K562 (cell line): Measurements from ENCODE around the gene PRAME. TPM values are rescaled to one million over a fixed set of nuclear protein-coding genes. Genes with fewer than 3 reads are reported as not detected.
"Not testable (repeated sequence)": the region's sequence is repeated elsewhere in the genome, so short reads cannot be mapped to it uniquely, and the experiment has no call there.

Source experiments
- ATAC-seq: fragments of 200-7000 bp; cut with Tn5 transposase; 3 replicates; pipeline ENCODE4 v1.9.1; 2020; ENCODE audit warnings: moderate library complexity
- BruUV-seq: library from RNA; stranded (reverse); fragments of 400-500 nt; replicated peaks from 2 replicates; lab custom pipeline; 2021; lab: Mats Ljungman, UMichigan
- CTCF ChIA-PET: fragments of 300-600 bp; formaldehyde crosslinking; extraction: SDS; loops from one replicate; lab custom pipeline; 2021; ENCODE audit warnings: low intra/inter-chr PET ratio; lab: Yijun Ruan, JAX
- POLR2A ChIA-PET: fragments of 300-600, 350-650 bp; sonication (Branson Sonifier 250); formaldehyde crosslinking; extraction: SDS; loops from one replicate; lab custom pipeline; 2021; ENCODE audit warnings: antibody characterized with exemption, inconsistent platforms; lab: Yijun Ruan, JAX
- DNase-seq, 4 experiments: peaks; one replicate each; pipeline versions ENCODE4 v3.0.0 to v3.0.0-alpha.2; 2011 to 2018; ENCODE audit warnings: low spot score in 3 of 4, mixed read lengths in 3 of 4; ENCODE audit errors: extremely low read depth in 1 of 4
- FAIRE-seq: peaks from 2 replicates; lab custom pipeline; 2011; peaks lifted over from hg19 to GRCh38; lab: Jason Lieb, UNC
- H2AFZ ChIP-seq: 2 replicates; pipeline ENCODE4 v1.6.0; 2011; ENCODE audit warnings: low read depth, low read length, control low read depth, inconsistent platforms
- H3K27ac ChIP-seq: fragments of 200-600 bp; 3 replicates; pipeline ENCODE4 v1.8.0; 2011; ENCODE audit warnings: low read depth, mild to moderate bottlenecking, control low read depth, inconsistent platforms, low read length, moderate library complexity, mixed read lengths; ENCODE audit errors: extremely low read depth
- H3K27me3 ChIP-seq, 2 experiments: fragments of 300-600 bp in 1 of 2; 2 replicates in 1 of 2; 3 replicates in 1 of 2; pipeline versions ENCODE4 v1.6.0 to v1.8.0; 2011; ENCODE audit warnings: inconsistent platforms in 2 of 2, low read length in 2 of 2, mild to moderate bottlenecking in 1 of 2, mixed read lengths in 1 of 2, moderate library complexity in 1 of 2; ENCODE audit not compliant: control insufficient read depth in 2 of 2, insufficient read depth in 2 of 2
- H3K36me3 ChIP-seq: fragments of 300-600 bp; 3 replicates; pipeline ENCODE4 v1.8.0; 2011; ENCODE audit warnings: mild to moderate bottlenecking, low read length, inconsistent platforms; ENCODE audit not compliant: control insufficient read depth, insufficient read depth
- H3K4me1 ChIP-seq, 2 experiments: fragments of 200-600 bp in 1 of 2; replicated peaks in 1 of 2; 2 replicates in 1 of 2; 3 replicates in 1 of 2; pipeline versions ENCODE4 v1.5.1 to v1.8.0; 2011; ENCODE audit warnings: inconsistent platforms in 2 of 2, low read length in 2 of 2, mild to moderate bottlenecking in 1 of 2, mixed read lengths in 1 of 2, moderate library complexity in 1 of 2; ENCODE audit not compliant: control insufficient read depth in 2 of 2, insufficient read depth in 2 of 2
- H3K4me2 ChIP-seq: 2 replicates; pipeline ENCODE4 v1.6.1; 2011; ENCODE audit warnings: low read length, control low read depth, inconsistent platforms, mixed read lengths; ENCODE audit not compliant: insufficient read depth
- H3K4me3 ChIP-seq: fragments of 200-600 bp; sonication (generic), shearing (Covaris generic); 2 replicates; pipeline ENCODE4 v1.5.1; 2016; ENCODE audit warnings: control low read depth, inconsistent platforms
- H3K79me2 ChIP-seq: fragments of 200-600 bp; 3 replicates; pipeline ENCODE4 v1.8.0; 2011; ENCODE audit warnings: low read length, inconsistent platforms; ENCODE audit not compliant: control insufficient read depth, insufficient read depth
- H3K9ac ChIP-seq, 2 experiments: 2 replicates each; pipeline versions ENCODE4 v1.6.0 to v1.6.1; 2011; ENCODE audit warnings: low read depth in 2 of 2, low read length in 2 of 2, control low read depth in 1 of 2, inconsistent platforms in 1 of 2, mild to moderate bottlenecking in 1 of 2, mixed read lengths in 1 of 2; ENCODE audit not compliant: insufficient read depth in 1 of 2
- H3K9me1 ChIP-seq: one replicate; pipeline ENCODE4 v1.6.0; 2011; ENCODE audit warnings: inconsistent platforms, mild to moderate bottlenecking, low read length, moderate library complexity; ENCODE audit not compliant: control insufficient read depth, insufficient read depth
- H3K9me3 ChIP-seq: replicated peaks from 2 replicates; pipeline ENCODE4 v1.5.1; 2011; ENCODE audit warnings: low read depth, low read length, inconsistent platforms; ENCODE audit not compliant: control insufficient read depth, insufficient read depth
- H4K20me1 ChIP-seq: replicated peaks from 2 replicates; pipeline ENCODE4 v1.6.1; 2011; ENCODE audit warnings: low read length, inconsistent platforms, mixed read lengths; ENCODE audit not compliant: control insufficient read depth, insufficient read depth
- ETV5 ChIP-seq: sonication (generic); formaldehyde crosslinking; IDR thresholded peaks from 2 replicates; pipeline ENCODE4 v1.4.0; 2020; ENCODE audit warnings: low read depth, mild to moderate bottlenecking, missing genetic modification reagents
- GABPB2 ChIP-seq: fragments of 250-450 bp; sonication (Bioruptor Pico); conservative IDR thresholded peaks from 2 replicates; pipeline ENCODE4 v1.5.1; 2021; ENCODE audit warnings: mild to moderate bottlenecking
- KAT8 ChIP-seq: fragments of 450-650 bp; IDR thresholded peaks from 2 replicates; pipeline ENCODE4 v1.6.1; 2016; ENCODE audit warnings: low read depth, mild to moderate bottlenecking
- RBFOX2 ChIP-seq: fragments of 200-400 bp; formaldehyde crosslinking; IDR thresholded peaks from 2 replicates; pipeline ENCODE4 v1.6.1; 2017; ENCODE audit warnings: low read depth, mild to moderate bottlenecking, low read length, moderate library complexity
- STAT5B ChIP-seq: fragments of 250-450 bp; sonication (Bioruptor Pico); IDR thresholded peaks from 2 replicates; pipeline ENCODE4 v1.8.0; 2021; ENCODE audit warnings: mild to moderate bottlenecking, inconsistent platforms
- WHSC1 ChIP-seq: IDR thresholded peaks from one replicate; pipeline ENCODE4 v1.6.1; 2012; ENCODE audit warnings: low read length, control low read depth, inconsistent platforms
- ZNF586 ChIP-seq: fragments of 450-650 bp; formaldehyde crosslinking; conservative IDR thresholded peaks from 2 replicates; pipeline ENCODE4 v1.4.0; 2020; ENCODE audit warnings: mild to moderate bottlenecking, moderate library complexity
- WGBS: fragments of 100-300 bp; shearing (Covaris generic); methylation state at CpG from one replicate; pipeline ENCODE4 v1.1.6; 2016; ENCODE audit warnings: low coverage, mixed read lengths; ENCODE audit not compliant: insufficient coverage; ENCODE audit errors: missing lambda C conversion rate; 5-methylcytosine and 5-hydroxymethylcytosine counted together
- in situ Hi-C: fragments of 300-500 bp; cut with MboI; formaldehyde crosslinking; loops from 4 replicates; pipeline ENCODE4 v1.15.0; 2018; ENCODE audit warnings: inconsistent platforms, mixed read lengths
- intact Hi-C: fragments of 100-400 bp; cut with micrococcal nuclease; formaldehyde crosslinking; loops from 2 replicates; pipeline ENCODE4 v1.14.2; 2022
- polyA plus RNA-seq, 8 experiments: library from polyadenylated mRNA; depleted of rRNA in 4 of 8; stranded (reverse) in 5 of 8; unstranded in 3 of 8; fragments of >200 nt; fragmentation: Nextera tagmentation in 2 of 8; fragmentation: Illumina TruSeq in 1 of 8; extraction: Ambion mirVana in 2 of 8; extraction: Trizol in 1 of 8; gene quantifications; 2 replicates each; pipeline versions ENCODE4 v1.2.1 to v1.2.3, GENCODE V29; 2011 to 2014; ENCODE audit warnings: inconsistent platforms in 1 of 8, missing spikeins in 1 of 8
- total RNA-seq, 7 experiments: library from RNA; depleted of rRNA in 6 of 7; stranded (reverse); fragments of >200 nt in 6 of 7; fragmentation: Illumina TruSeq in 2 of 7; extraction: Trizol in 2 of 7; gene quantifications; 2 replicates each; pipeline versions ENCODE4 v1.2.1 to v1.2.3, GENCODE V29; 2011 to 2021; ENCODE audit warnings: low replicate concordance in 1 of 7
- TF ChIP-seq, protein P1 (sequence below): fragments of 450-650 bp; IDR thresholded peaks from 2 replicates; pipeline ENCODE4 v1.7.1; 2018; ENCODE audit warnings: mild to moderate bottlenecking, low read depth; ENCODE audit not compliant: partially characterized antibody
- TF ChIP-seq, protein P2 (sequence below): fragments of 450-650 bp; formaldehyde crosslinking; IDR thresholded peaks from 2 replicates; pipeline ENCODE4 v1.4.0; 2022; ENCODE audit warnings: missing genetic modification characterization
- TF ChIP-seq, protein P3 (sequence below): fragments of 250-450 bp; sonication (Bioruptor Pico); IDR thresholded peaks from 2 replicates; pipeline ENCODE4 v1.8.0; 2022; ENCODE audit warnings: inconsistent platforms, mild to moderate bottlenecking, moderate library complexity, borderline replicate concordance
- TF ChIP-seq, protein P4 (sequence below): sonication (generic); formaldehyde crosslinking; IDR thresholded peaks from 2 replicates; pipeline ENCODE4 v1.8.0; 2023; ENCODE audit warnings: mild to moderate bottlenecking, missing genetic modification reagents

PRAME gene
- total and polyA plus RNA-seq, 9 of the 15 experiments (the other 6 are each of a cell fraction or from before 2014, with no cell fraction given) = 662 to 2,141 (median 1,142) TPM

DNA sequence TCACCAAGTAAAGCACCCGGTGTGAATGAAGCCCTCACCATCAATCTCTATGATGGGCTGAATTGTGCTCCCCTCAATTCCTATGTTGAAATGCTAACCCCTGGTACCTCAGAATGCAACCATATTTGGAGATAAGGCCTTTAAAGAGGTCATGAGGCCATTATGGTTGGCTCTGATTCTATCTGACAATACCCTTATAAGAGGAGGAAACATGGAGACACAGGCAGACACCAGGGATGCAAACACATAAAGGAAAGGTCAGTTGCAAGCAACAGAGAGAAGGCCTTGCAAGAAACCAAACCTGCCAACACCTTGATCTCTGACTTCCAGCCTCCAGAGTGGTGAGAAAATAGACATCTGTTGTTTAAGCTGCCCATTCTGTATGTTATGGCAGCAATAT lies 25.6 kb downstream of the PRAME start (continued):
- TF ChIP-seq, protein P1, sequence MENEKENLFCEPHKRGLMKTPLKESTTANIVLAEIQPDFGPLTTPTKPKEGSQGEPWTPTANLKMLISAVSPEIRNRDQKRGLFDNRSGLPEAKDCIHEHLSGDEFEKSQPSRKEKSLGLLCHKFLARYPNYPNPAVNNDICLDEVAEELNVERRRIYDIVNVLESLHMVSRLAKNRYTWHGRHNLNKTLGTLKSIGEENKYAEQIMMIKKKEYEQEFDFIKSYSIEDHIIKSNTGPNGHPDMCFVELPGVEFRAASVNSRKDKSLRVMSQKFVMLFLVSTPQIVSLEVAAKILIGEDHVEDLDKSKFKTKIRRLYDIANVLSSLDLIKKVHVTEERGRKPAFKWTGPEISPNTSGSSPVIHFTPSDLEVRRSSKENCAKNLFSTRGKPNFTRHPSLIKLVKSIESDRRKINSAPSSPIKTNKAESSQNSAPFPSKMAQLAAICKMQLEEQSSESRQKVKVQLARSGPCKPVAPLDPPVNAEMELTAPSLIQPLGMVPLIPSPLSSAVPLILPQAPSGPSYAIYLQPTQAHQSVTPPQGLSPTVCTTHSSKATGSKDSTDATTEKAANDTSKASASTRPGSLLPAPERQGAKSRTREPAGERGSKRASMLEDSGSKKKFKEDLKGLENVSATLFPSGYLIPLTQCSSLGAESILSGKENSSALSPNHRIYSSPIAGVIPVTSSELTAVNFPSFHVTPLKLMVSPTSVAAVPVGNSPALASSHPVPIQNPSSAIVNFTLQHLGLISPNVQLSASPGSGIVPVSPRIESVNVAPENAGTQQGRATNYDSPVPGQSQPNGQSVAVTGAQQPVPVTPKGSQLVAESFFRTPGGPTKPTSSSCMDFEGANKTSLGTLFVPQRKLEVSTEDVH = no peak
- no peak for TF ChIP-seq ZNF586 (CRISPR knock-in tag)
- TF ChIP-seq KAT8 = no peak
- TF ChIP-seq STAT5B (CRISPR knock-in tag) = no peak
- no peak for TF ChIP-seq RBFOX2
- no peak for TF ChIP-seq WHSC1
- TF ChIP-seq, all 486 proteins: peak for 13

DNA sequence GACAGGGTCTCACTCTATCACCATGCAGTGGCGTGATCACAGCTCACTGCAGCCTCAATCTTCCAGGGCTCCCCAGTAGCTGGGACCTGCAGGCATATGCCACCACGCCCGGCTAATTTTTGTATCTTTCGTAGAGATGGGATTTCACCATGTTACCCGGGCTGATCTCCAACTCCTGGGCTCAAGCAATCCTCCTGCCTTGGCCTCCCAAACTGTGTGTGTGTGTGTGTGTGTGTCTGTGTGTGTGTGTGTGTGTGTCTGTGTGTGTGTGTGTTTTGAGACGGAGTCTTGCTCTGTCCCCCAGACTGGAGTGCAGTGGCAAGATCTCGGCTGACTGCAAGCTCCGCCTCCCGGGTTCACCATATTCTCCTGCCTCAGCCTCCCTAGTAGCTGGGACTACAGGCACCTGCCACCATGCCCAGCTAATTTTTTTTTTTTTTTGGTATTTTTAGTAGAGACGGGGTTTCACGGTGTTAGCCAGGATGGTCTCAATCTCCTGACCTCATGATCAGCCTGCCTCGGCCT lies 26.5 kb downstream of the PRAME start:
- H3K4me1 ChIP-seq, H3K9me3 ChIP-seq, H3K36me3 ChIP-seq, H3K4me2 ChIP-seq, BruUV-seq, H3K79me2 ChIP-seq, intact Hi-C loops, FAIRE-seq, H3K4me3 ChIP-seq, H3K27ac ChIP-seq, H2AFZ ChIP-seq, H3K9me1 ChIP-seq, ATAC-seq, H3K9ac ChIP-seq, CTCF ChIA-PET, DNase-seq, H3K27me3 ChIP-seq, H4K20me1 ChIP-seq: not testable (repeated sequence)
- in situ Hi-C loops = loop anchor here (25.0 kb wide), 1 partner anchor 1120 kb away; the partner anchor contains the start of gene HIC2
- WGBS = 57% methylated on average over 12 of the region's 12 CpGs
- POLR2A ChIA-PET = interaction anchor here (0.7 to 19.7 kb wide), 9 partner anchors 8 to 48 kb away, joined by 3 to 708 read pairs (median 6); partner anchors contain the start of genes PRAME, ZNF280A and ZNF280B
- TF ChIP-seq, protein P2, sequence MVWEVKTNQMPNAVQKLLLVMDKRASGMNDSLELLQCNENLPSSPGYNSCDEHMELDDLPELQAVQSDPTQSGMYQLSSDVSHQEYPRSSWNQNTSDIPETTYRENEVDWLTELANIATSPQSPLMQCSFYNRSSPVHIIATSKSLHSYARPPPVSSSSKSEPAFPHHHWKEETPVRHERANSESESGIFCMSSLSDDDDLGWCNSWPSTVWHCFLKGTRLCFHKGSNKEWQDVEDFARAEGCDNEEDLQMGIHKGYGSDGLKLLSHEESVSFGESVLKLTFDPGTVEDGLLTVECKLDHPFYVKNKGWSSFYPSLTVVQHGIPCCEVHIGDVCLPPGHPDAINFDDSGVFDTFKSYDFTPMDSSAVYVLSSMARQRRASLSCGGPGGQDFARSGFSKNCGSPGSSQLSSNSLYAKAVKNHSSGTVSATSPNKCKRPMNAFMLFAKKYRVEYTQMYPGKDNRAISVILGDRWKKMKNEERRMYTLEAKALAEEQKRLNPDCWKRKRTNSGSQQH (CRISPR knock-in tag) = peak; percentile 89
- TF ChIP-seq, protein P3, sequence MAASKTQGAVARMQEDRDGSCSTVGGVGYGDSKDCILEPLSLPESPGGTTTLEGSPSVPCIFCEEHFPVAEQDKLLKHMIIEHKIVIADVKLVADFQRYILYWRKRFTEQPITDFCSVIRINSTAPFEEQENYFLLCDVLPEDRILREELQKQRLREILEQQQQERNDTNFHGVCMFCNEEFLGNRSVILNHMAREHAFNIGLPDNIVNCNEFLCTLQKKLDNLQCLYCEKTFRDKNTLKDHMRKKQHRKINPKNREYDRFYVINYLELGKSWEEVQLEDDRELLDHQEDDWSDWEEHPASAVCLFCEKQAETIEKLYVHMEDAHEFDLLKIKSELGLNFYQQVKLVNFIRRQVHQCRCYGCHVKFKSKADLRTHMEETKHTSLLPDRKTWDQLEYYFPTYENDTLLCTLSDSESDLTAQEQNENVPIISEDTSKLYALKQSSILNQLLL = 0 out of 2 replicates have a peak, but pooled peaks have one; percentile 39
- TF ChIP-seq, protein P4, sequence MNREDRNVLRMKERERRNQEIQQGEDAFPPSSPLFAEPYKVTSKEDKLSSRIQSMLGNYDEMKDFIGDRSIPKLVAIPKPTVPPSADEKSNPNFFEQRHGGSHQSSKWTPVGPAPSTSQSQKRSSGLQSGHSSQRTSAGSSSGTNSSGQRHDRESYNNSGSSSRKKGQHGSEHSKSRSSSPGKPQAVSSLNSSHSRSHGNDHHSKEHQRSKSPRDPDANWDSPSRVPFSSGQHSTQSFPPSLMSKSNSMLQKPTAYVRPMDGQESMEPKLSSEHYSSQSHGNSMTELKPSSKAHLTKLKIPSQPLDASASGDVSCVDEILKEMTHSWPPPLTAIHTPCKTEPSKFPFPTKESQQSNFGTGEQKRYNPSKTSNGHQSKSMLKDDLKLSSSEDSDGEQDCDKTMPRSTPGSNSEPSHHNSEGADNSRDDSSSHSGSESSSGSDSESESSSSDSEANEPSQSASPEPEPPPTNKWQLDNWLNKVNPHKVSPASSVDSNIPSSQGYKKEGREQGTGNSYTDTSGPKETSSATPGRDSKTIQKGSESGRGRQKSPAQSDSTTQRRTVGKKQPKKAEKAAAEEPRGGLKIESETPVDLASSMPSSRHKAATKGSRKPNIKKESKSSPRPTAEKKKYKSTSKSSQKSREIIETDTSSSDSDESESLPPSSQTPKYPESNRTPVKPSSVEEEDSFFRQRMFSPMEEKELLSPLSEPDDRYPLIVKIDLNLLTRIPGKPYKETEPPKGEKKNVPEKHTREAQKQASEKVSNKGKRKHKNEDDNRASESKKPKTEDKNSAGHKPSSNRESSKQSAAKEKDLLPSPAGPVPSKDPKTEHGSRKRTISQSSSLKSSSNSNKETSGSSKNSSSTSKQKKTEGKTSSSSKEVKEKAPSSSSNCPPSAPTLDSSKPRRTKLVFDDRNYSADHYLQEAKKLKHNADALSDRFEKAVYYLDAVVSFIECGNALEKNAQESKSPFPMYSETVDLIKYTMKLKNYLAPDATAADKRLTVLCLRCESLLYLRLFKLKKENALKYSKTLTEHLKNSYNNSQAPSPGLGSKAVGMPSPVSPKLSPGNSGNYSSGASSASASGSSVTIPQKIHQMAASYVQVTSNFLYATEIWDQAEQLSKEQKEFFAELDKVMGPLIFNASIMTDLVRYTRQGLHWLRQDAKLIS (CRISPR knock-in tag) = 0 out of 2 replicates have a peak, but pooled peaks have one; percentile 39
- 0 out of 2 replicates have a peak, but pooled peaks have one; percentile 20 for TF ChIP-seq ETV5 (CRISPR knock-in tag)
- peak; percentile 78 for TF ChIP-seq GABPB2 (CRISPR knock-in tag)
